ENCODE results near the gene XRCC2.
"Not testable (repeated sequence)": the region's sequence is repeated elsewhere in the genome, so short reads cannot be mapped to it uniquely, and the experiment has no call there.

The XRCC2 gene

DNA sequence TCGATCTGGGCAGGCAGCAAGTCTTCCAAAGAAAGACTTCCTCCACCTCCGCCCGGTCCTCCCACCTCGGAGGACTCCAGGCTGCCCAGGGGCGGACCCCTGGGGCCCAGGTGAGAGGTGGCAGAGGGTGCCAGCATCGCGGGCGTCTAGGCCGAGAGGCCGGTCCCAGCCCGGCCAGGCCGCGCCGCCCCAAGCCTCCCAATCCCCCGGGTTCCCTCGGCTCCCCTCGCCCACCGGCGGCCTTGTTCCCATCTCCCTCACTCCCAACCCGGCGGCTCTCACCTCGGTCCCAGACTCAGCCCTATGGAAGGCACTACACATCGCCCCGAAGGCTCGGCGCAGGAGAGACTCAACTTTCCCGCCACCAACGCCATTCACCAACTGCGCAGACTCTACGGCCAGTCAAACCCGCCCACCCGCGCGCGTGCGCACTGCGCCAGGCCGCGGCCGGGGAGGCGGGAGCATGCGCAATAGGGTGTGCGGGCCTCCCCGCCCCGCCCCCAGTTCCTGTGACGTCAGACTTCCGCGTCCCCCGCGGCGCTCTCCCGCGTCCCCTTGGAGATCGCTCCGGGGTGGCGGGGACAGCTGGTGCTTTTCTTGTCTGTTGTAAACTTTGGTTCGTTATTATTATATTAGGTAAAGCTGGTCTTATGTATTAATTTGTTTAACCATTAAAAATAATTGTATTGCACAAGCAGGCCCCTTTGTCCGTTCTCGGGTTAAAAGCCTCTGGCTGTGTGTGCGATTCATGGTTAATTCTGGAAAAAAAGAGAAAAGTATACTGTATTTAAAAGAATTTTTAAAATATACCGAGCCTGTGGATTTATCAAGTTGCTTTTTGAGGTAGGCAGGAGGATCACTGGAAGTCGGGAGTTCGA, at the start of gene XRCC2:
Gene XRCC2 (minus strand): TSS at position 383 of the 878 bp plus-strand sequence. CDS start 62 bp downstream, at position 321.
- Mint-ChIP-seq H3K36me3 (ENCODE audit: low read depth) (peaks cover 16% of the 10 kb centered on the region), H3K9me3 (peaks cover 5% of the 10 kb centered on the region), H3K4me1 (peaks cover 14% of the 10 kb centered on the region), H3K27me3 (ENCODE audit: low read depth, poor library complexity) (peaks cover 9% of the 10 kb centered on the region), H3K4me3 (peak within 1 kb of the TSS; percentile 98), H3K27ac (peak within 1 kb of the TSS; percentile 99)
- TF ChIP-seq, protein P1, sequence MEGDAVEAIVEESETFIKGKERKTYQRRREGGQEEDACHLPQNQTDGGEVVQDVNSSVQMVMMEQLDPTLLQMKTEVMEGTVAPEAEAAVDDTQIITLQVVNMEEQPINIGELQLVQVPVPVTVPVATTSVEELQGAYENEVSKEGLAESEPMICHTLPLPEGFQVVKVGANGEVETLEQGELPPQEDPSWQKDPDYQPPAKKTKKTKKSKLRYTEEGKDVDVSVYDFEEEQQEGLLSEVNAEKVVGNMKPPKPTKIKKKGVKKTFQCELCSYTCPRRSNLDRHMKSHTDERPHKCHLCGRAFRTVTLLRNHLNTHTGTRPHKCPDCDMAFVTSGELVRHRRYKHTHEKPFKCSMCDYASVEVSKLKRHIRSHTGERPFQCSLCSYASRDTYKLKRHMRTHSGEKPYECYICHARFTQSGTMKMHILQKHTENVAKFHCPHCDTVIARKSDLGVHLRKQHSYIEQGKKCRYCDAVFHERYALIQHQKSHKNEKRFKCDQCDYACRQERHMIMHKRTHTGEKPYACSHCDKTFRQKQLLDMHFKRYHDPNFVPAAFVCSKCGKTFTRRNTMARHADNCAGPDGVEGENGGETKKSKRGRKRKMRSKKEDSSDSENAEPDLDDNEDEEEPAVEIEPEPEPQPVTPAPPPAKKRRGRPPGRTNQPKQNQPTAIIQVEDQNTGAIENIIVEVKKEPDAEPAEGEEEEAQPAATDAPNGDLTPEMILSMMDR (IDR thresholded peaks at IDR 0.05) = no peak
- DNase-seq = peak; percentile 96

DNA sequence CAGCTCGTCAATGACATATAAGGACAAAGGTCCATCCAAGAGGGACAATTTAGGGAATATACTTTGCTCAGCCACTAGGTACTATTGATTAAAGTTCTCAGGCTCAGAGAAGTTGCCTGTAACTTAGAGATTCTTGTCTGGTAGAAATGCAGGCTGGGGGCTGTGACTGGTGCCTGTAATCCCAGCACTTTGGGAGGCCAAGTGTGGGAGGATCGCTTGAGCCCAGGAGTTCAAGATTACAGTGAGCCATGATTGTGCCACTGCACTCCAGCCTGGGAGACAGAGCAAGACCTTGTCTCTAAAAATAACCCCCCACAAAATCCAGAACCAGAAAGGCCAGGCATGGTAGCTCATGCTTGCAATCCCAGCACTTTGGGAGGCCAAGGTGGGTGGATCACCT, 47.4 kb upstream of the XRCC2 start:
- Mint-ChIP-seq H3K36me3 (ENCODE audit: low read depth) (no peaks in the 10 kb centered on the region), H3K4me1 (peaks cover 4% of the 10 kb centered on the region), H3K9me3 (no peaks in the 10 kb centered on the region), H3K27me3 (ENCODE audit: low read depth, poor library complexity) (peaks cover 12% of the 10 kb centered on the region), H3K27ac (no peak overlapping the region), H3K4me3 (no peak overlapping the region)
- TF ChIP-seq, protein P1 (IDR thresholded peaks at IDR 0.05) = no peak
- DNase-seq = no peak

DNA sequence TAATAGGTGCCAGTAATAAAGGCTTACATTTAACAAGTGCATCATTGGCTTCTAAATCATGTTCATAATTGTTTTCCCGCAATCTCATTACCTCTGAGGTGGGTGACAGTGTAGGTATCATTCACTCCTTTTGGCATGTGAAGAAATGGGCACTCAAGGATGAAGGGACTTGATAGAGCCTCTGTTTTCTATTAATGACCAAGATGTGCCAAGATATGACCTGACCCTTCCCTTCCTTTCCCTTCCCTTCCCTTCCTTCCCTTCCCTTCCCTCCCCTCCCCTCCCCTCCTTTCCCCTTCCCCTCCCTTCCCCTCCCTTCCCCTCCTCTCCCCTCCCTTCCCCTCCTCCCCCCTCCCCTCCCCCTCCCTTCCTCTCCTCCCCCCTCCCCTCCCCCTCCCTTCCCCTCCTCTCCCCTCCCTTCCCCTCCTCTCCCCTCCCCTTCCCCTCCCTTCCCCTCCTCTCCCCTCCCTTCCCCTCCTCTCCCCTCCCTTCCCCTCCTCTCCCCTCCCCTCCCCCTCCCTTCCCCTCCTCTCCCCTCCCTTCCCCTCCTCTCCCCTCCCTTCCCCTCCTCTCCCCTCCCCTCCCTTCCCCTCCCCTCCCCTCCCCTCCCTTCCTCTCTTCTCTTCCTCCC, 36.6 kb upstream of the XRCC2 start:
- peaks cover 16% of the 10 kb centered on the region for H3K4me1 Mint-ChIP-seq
- not testable (repeated sequence) for H3K36me3 Mint-ChIP-seq (ENCODE audit: low read depth); H3K4me3 Mint-ChIP-seq; H3K9me3 Mint-ChIP-seq; H3K27ac Mint-ChIP-seq; H3K27me3 Mint-ChIP-seq (ENCODE audit: low read depth, poor library complexity); DNase-seq

DNA sequence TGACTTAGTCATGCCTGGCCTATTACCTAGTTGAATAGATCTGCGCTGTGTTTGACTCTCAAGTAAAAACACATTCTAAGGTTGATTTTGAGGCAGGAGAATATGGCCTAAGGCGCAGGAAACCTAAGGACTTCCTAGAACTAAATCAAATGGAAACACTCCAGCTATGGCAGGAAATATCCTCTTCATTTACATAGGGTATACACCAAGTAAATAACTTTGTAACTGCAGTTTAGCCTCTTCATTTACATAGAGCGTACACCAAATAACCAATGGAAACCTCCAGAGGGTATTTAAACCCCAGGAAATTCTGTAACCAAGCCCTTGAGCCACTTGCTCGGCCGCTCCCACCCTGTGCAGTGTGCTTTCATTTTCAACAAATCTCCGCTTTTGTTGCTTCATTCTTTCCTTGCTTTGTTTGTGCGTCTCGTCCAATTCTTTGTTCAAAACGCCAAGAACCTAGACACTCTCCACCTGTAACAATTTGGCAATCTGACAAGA, 35.6 kb upstream of the XRCC2 start:
- H3K27ac Mint-ChIP-seq = no peak overlapping the region
- H3K4me1 Mint-ChIP-seq = peaks cover 16% of the 10 kb centered on the region
- no peaks in the 10 kb centered on the region for H3K36me3 Mint-ChIP-seq (ENCODE audit: low read depth)
- H3K4me3 Mint-ChIP-seq = no peak overlapping the region
- no peak for DNase-seq
- TF ChIP-seq, protein P1 (IDR thresholded peaks at IDR 0.05) = no peak
- no peaks in the 10 kb centered on the region for H3K9me3 Mint-ChIP-seq
- peaks cover 8% of the 10 kb centered on the region for H3K27me3 Mint-ChIP-seq (ENCODE audit: low read depth, poor library complexity)

DNA sequence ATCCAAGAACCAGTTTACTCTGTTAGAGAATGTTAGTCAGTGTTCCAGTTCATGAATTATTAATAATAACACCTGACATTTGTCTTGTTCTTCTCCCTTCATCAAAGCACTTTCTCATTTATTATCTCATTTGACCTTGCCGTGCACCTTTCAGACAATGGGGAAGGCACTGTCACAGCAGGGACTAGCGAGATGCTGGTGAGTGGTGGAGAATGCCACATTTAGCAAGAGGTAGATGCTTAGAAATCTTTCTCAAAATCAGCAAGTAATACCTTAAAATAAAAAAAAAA, 34.2 kb upstream of the XRCC2 start:
- DNase-seq = no peak
- peaks cover 7% of the 10 kb centered on the region for H3K27me3 Mint-ChIP-seq (ENCODE audit: low read depth, poor library complexity)
- H3K9me3 Mint-ChIP-seq = peaks cover 4% of the 10 kb centered on the region
- H3K36me3 Mint-ChIP-seq (ENCODE audit: low read depth) = no peaks in the 10 kb centered on the region
- TF ChIP-seq, protein P1 (IDR thresholded peaks at IDR 0.05) = no peak
- peaks cover 16% of the 10 kb centered on the region for H3K4me1 Mint-ChIP-seq
- no peak overlapping the region for H3K4me3 Mint-ChIP-seq
- no peak overlapping the region for H3K27ac Mint-ChIP-seq

DNA sequence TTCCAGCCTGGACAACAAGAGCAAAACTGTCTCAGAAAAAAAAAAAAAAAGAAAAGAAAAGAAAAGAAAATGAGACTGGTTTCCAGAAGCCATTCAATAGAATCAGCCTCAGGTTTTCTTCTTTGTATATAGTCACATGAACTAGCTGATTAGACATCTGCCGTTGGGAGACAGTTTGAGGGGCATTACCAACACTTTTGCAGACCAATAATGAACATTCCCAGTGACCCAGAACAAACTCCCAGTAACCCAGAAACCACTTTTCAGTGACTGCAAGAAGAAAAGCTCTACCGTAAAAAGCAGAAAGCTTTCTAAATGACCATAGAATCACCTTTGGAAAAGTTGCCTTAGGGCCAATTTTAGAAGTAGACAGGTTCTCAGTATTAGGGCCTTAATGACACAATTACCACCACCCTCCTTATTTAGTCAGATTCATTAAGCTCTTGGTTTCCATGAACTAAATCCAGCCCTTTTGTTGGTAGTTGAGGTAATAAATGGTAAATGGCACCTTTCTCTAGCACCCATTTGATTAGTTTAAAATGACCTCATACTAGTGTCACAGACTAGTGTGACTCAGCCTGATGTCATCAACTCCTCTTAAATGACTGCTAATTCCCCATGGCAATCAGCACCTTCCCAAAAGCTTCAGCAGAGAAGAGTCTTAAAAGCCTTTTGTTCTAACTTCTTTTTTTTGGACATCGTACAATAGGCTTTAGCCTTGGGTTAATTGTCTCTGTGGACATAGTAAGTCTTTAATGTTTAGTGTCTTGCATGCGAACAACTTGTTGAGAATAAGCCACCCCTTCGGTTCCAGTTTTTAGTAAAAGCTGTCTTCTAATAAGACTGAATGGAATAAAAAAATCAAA, 33.6 kb upstream of the XRCC2 start:
- peaks cover 16% of the 10 kb centered on the region for H3K4me1 Mint-ChIP-seq
- H3K27ac Mint-ChIP-seq = no peak overlapping the region
- peaks cover 8% of the 10 kb centered on the region for H3K9me3 Mint-ChIP-seq
- H3K36me3 Mint-ChIP-seq (ENCODE audit: low read depth) = no peaks in the 10 kb centered on the region
- H3K27me3 Mint-ChIP-seq (ENCODE audit: low read depth, poor library complexity) = peaks cover 7% of the 10 kb centered on the region
- DNase-seq = no peak
- H3K4me3 Mint-ChIP-seq = no peak overlapping the region
- TF ChIP-seq, protein P1 (IDR thresholded peaks at IDR 0.05) = no peak
